ENCODE data around the gene HTR3A.

DNA sequence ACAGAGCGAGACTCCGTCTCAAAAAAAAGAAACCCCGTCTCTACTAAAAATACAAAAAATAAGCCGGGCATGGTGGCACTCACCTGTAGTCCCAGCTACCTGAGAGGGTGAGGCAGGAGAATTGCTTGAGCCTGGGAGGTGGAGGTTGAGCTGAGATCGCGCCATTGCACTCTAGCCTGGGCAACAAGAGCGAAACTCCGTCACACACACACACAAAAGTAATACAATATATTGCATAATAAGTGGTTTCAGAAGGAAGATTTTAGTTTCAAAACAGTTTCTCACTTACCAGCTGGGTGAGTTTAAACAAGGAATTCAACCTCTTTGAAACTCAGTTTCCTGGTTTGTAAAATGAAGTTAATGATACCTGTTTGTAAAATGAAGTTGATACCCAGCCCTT, 32.7 kb upstream of the HTR3A start:
- TF ChIP-seq, protein P1, sequence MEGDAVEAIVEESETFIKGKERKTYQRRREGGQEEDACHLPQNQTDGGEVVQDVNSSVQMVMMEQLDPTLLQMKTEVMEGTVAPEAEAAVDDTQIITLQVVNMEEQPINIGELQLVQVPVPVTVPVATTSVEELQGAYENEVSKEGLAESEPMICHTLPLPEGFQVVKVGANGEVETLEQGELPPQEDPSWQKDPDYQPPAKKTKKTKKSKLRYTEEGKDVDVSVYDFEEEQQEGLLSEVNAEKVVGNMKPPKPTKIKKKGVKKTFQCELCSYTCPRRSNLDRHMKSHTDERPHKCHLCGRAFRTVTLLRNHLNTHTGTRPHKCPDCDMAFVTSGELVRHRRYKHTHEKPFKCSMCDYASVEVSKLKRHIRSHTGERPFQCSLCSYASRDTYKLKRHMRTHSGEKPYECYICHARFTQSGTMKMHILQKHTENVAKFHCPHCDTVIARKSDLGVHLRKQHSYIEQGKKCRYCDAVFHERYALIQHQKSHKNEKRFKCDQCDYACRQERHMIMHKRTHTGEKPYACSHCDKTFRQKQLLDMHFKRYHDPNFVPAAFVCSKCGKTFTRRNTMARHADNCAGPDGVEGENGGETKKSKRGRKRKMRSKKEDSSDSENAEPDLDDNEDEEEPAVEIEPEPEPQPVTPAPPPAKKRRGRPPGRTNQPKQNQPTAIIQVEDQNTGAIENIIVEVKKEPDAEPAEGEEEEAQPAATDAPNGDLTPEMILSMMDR (IDR thresholded peaks at IDR 0.05; ENCODE audit: low read length): no peak
- no peak for TF ChIP-seq EZH2phosphoT487 (IDR thresholded peaks at IDR 0.05; ENCODE audit: low read length)
- no peak for TF ChIP-seq EZH2 (optimal IDR thresholded peaks at IDR 0.05; ENCODE audit: low read depth, low read length)

Data from MM.1S (cell line).